Dendritic cell treated with granulocyte-macrophage colony-stimulating factor and Interleukin-4, amounts not matched to agents 40 ng/mL and 50 ng/mL, for 4 days (primary cell): ENCODE data around the gene ZNF45.
A peak's percentile ranks its signal among the peaks of the same experiment; 100 is the strongest.
"Not testable (repeated sequence)": the region's sequence is repeated elsewhere in the genome, so short reads cannot be mapped to it uniquely, and the experiment has no call there.

Experiments
- H3K27ac Mint-ChIP-seq: one replicate; pipeline ENCODE4 v1.8.0; 2022; ENCODE audit warnings: mild to moderate bottlenecking, mixed read lengths
- H3K27me3 Mint-ChIP-seq: one replicate; pipeline ENCODE4 v1.8.0; 2022; ENCODE audit warnings: mild to moderate bottlenecking, mixed read lengths
- H3K36me3 Mint-ChIP-seq: one replicate; pipeline ENCODE4 v1.8.0; 2022; ENCODE audit warnings: low read depth, mixed read lengths
- H3K4me1 Mint-ChIP-seq: one replicate; pipeline ENCODE4 v1.8.0; 2022; ENCODE audit warnings: low read depth, mixed read lengths
- H3K4me3 Mint-ChIP-seq: one replicate; pipeline ENCODE4 v1.8.0; 2022; ENCODE audit warnings: mild to moderate bottlenecking, moderate library complexity, mixed read lengths
- H3K9me3 Mint-ChIP-seq: one replicate; pipeline ENCODE4 v1.8.0; 2022; ENCODE audit warnings: mixed read lengths
- intact Hi-C: fragments of 100-400 bp; cut with micrococcal nuclease; formaldehyde crosslinking; loops from one replicate; pipeline ENCODE4 v1.15.0; 2022

Gene ZNF45

GRCh38 chr19:43934985-43935708, at the start of gene ZNF45:
Gene ZNF45, minus strand, starts transcription at chr19:43935282. Its CDS starts 13,097 bp downstream, at chr19:43922185.
- peaks cover 22% of the 10 kb centered on the region for H3K9me3 Mint-ChIP-seq
- peaks cover 42% of the 10 kb centered on the region for H3K36me3 Mint-ChIP-seq
- H3K4me1 Mint-ChIP-seq: peaks cover 19% of the 10 kb centered on the region
- peaks cover 5% of the 10 kb centered on the region for H3K27me3 Mint-ChIP-seq
- intact Hi-C loops: loop anchor here (1.0 to 5.0 kb wide), 4 partner anchors 16 to 108 kb away; partner anchors contain the start of genes ZNF155, ZNF221 and ZNF283
- peak within 1 kb of the TSS; percentile 93 for H3K27ac Mint-ChIP-seq
- H3K4me3 Mint-ChIP-seq: peak within 1 kb of the TSS; percentile 89

GRCh38 chr19:43984687-43985000, 49.6 kb upstream of the ZNF45 start:
- intact Hi-C loops: loop anchor here (1.0 kb wide), 3 partner anchors 18 to 129 kb away; partner anchors contain the start of genes ZNF225, ZNF230 and ZNF45
- Mint-ChIP-seq H3K4me3 (peak overlapping the region; percentile 90), H3K4me1 (peaks cover 5% of the 10 kb centered on the region), H3K27ac (peak overlapping the region; percentile 88), H3K36me3 (peaks cover 33% of the 10 kb centered on the region), H3K9me3 (peaks cover 25% of the 10 kb centered on the region), H3K27me3 (no peaks in the 10 kb centered on the region)

GRCh38 chr19:43983912-43984686, 49.0 kb upstream of the ZNF45 start, which contains the start of gene ZNF155:
Gene ZNF155, plus strand, starts transcription at chr19:43984188. Its CDS starts 4,356 bp downstream, at chr19:43988544.
- intact Hi-C loops: loop anchor here (1.0 kb wide), 3 partner anchors 18 to 129 kb away; partner anchors contain the start of genes ZNF225, ZNF230 and ZNF45
- Mint-ChIP-seq H3K27me3 (no peaks in the 10 kb centered on the region), H3K4me3 (peak within 1 kb of the TSS; percentile 90), H3K27ac (peak within 1 kb of the TSS; percentile 88), H3K4me1 (peaks cover 5% of the 10 kb centered on the region), H3K36me3 (peaks cover 28% of the 10 kb centered on the region), H3K9me3 (peaks cover 20% of the 10 kb centered on the region)

- Mint-ChIP-seq H3K9me3 (peaks cover 18% of the 10 kb centered on the region), H3K27me3 (no peaks in the 10 kb centered on the region), H3K4me3 (no peak overlapping the region), H3K36me3 (peaks cover 22% of the 10 kb centered on the region), H3K27ac (no peak overlapping the region), H3K4me1 (peaks cover 5% of the 10 kb centered on the region)
- intact Hi-C loops: no loop called here
These were observed 48.4 kb upstream of the ZNF45 start for GRCh38 chr19:43983544-43983911.

- Mint-ChIP-seq H3K27ac (no peak overlapping the region), H3K9me3 (peaks cover 66% of the 10 kb centered on the region), H3K36me3 (no peaks in the 10 kb centered on the region), H3K4me1 (no peaks in the 10 kb centered on the region), H3K4me3 (no peak overlapping the region), H3K27me3 (no peaks in the 10 kb centered on the region)
- intact Hi-C loops: no loop called here
These were observed 41.6 kb upstream of the ZNF45 start for GRCh38 chr19:43976732-43977131.

- Mint-ChIP-seq H3K4me1 (no peaks in the 10 kb centered on the region), H3K27ac (no peak overlapping the region), H3K36me3 (peaks cover 47% of the 10 kb centered on the region), H3K9me3 (peaks cover 97% of the 10 kb centered on the region), H3K27me3 (no peaks in the 10 kb centered on the region), H3K4me3 (no peak overlapping the region)
- intact Hi-C loops: no loop called here
These were observed 31.1 kb upstream of the ZNF45 start for GRCh38 chr19:43966079-43966694.

- H3K4me1 Mint-ChIP-seq: no peaks in the 10 kb centered on the region
- no peak overlapping the region for H3K27ac Mint-ChIP-seq
- intact Hi-C loops: no loop called here
- no peak overlapping the region for H3K4me3 Mint-ChIP-seq
- no peaks in the 10 kb centered on the region for H3K27me3 Mint-ChIP-seq
- H3K36me3 Mint-ChIP-seq: peaks cover 24% of the 10 kb centered on the region
- peaks cover 89% of the 10 kb centered on the region for H3K9me3 Mint-ChIP-seq
These were observed 25.3 kb upstream of the ZNF45 start for GRCh38 chr19:43960411-43960810.

GRCh38 chr19:43957891-43958290, 22.8 kb upstream of the ZNF45 start:
- no peaks in the 10 kb centered on the region for H3K4me1 Mint-ChIP-seq
- H3K27me3 Mint-ChIP-seq: no peaks in the 10 kb centered on the region
- no peak overlapping the region for H3K4me3 Mint-ChIP-seq
- intact Hi-C loops: no loop called here
- H3K27ac Mint-ChIP-seq: no peak overlapping the region
- peaks cover 10% of the 10 kb centered on the region for H3K36me3 Mint-ChIP-seq
- H3K9me3 Mint-ChIP-seq: peaks cover 92% of the 10 kb centered on the region

GRCh38 chr19:43956827-43957226, 21.7 kb upstream of the ZNF45 start:
- Mint-ChIP-seq H3K4me3 (no peak overlapping the region), H3K27ac (no peak overlapping the region), H3K36me3 (peaks cover 10% of the 10 kb centered on the region), H3K4me1 (no peaks in the 10 kb centered on the region), H3K27me3 (no peaks in the 10 kb centered on the region), H3K9me3 (peaks cover 90% of the 10 kb centered on the region)
- intact Hi-C loops: no loop called here

- peak within 1 kb of the TSS; percentile 99 for H3K4me3 Mint-ChIP-seq
- intact Hi-C loops: loop anchor here (1.0 to 2.0 kb wide), 2 partner anchors 16 to 52 kb away; partner anchors contain the start of genes ZNF230 and ZNF45
- peaks cover 13% of the 10 kb centered on the region for H3K27me3 Mint-ChIP-seq
- peaks cover 13% of the 10 kb centered on the region for H3K36me3 Mint-ChIP-seq
- H3K9me3 Mint-ChIP-seq: peaks cover 81% of the 10 kb centered on the region
- H3K4me1 Mint-ChIP-seq: peaks cover 8% of the 10 kb centered on the region
- peak within 1 kb of the TSS; percentile 92 for H3K27ac Mint-ChIP-seq
These were observed 16.0 kb upstream of the ZNF45 start, which contains the start of gene ZNF221 for GRCh38 chr19:43950834-43951645. Gene ZNF221, plus strand, starts transcription at chr19:43951228. Its CDS starts 11,499 bp downstream, at chr19:43962727.

GRCh38 chr19:43949803-43950202, 14.7 kb upstream of the ZNF45 start:
- H3K27ac Mint-ChIP-seq, H3K4me1 Mint-ChIP-seq, H3K4me3 Mint-ChIP-seq: not testable (repeated sequence)
- intact Hi-C loops: loop anchor here (2.0 kb wide), 1 partner anchor 53 kb away; the partner anchor contains the start of gene ZNF230
- Mint-ChIP-seq H3K9me3 (peaks cover 81% of the 10 kb centered on the region), H3K27me3 (peaks cover 16% of the 10 kb centered on the region), H3K36me3 (peaks cover 13% of the 10 kb centered on the region)

- Mint-ChIP-seq H3K36me3 (peaks cover 13% of the 10 kb centered on the region), H3K27me3 (peaks cover 17% of the 10 kb centered on the region), H3K9me3 (peaks cover 73% of the 10 kb centered on the region)
- H3K4me1 Mint-ChIP-seq, H3K27ac Mint-ChIP-seq, intact Hi-C loops, H3K4me3 Mint-ChIP-seq: not testable (repeated sequence)
These were observed 12.3 kb upstream of the ZNF45 start for GRCh38 chr19:43947412-43947811.

GRCh38 chr19:43941209-43941608, 6.1 kb upstream of the ZNF45 start:
- intact Hi-C loops: no loop called here
- H3K36me3 Mint-ChIP-seq: no peaks in the 10 kb centered on the region
- H3K4me3 Mint-ChIP-seq: no peak overlapping the region
- peaks cover 12% of the 10 kb centered on the region for H3K27me3 Mint-ChIP-seq
- no peak overlapping the region for H3K27ac Mint-ChIP-seq
- H3K9me3 Mint-ChIP-seq: peaks cover 68% of the 10 kb centered on the region
- H3K4me1 Mint-ChIP-seq: no peaks in the 10 kb centered on the region
